ENCODE measurements around the gene ENPP6.

ENPP6 gene

GRCh38 chr4:184046148-184046547 is 171.5 kb downstream of the ENPP6 start:
- DNase-seq = no peak

GRCh38 chr4:184041156-184041555 is 176.5 kb downstream of the ENPP6 start:
- no peak for DNase-seq

- DNase-seq = peak; percentile 6
Measured at GRCh38 chr4:184039963-184040383, 177.7 kb downstream of the ENPP6 start.
